Kasumi-1 (cell line): ENCODE results near the gene EEFSEC.

Experiments used
- DNase-seq, 2 experiments: peaks; one replicate each; lab custom pipeline; 2025; lab: John Stamatoyannopoulos, UW

EEFSEC gene

GRCh38 chr3:128447561-128448013, 294.3 kb downstream of the EEFSEC start:
- no peak for DNase-seq

DNA sequence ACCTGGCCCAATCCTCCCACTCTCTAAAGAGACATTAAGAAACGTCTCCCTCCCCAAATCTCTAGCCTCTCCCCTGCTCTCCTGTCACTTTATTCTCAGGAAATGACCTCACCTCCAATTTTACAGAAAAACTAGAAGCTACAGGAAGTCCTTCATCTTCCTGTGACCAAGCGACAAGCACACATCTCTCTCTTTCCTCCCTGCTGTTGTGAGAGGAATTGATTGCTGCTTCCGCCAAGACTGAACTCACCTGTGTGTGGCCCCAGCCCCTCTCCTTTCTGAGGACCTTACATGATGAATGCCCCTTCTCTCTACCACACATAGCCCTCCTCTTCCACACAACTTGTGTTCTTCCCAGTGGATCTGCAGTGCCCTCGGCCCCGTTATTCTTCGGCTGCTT, 295.2 kb downstream of the EEFSEC start:
- DNase-seq, result no peak

GRCh38 chr3:128449111-128449638, 295.9 kb downstream of the EEFSEC start:
- no peak for DNase-seq

DNA sequence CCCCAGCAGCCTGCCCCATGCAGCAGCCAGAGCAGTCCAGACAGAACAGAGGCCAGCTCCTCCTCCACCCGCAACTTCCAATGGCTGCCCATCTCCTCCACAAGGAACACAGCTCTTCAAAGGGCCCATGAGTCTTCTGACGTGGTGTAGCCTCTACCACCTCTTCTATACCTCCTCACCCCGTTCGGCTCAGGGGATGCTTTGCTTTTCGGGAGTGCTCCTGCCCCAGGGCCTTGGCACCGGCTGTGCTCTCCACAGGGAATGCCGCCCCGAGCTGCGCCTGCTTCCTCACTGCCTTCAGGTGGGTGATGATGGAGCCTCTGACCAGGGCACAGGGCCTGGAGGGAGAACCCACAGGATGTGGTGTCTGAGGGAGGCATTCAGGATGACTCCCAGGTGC, 298.8 kb downstream of the EEFSEC start:
- DNase-seq, result no peak

DNA sequence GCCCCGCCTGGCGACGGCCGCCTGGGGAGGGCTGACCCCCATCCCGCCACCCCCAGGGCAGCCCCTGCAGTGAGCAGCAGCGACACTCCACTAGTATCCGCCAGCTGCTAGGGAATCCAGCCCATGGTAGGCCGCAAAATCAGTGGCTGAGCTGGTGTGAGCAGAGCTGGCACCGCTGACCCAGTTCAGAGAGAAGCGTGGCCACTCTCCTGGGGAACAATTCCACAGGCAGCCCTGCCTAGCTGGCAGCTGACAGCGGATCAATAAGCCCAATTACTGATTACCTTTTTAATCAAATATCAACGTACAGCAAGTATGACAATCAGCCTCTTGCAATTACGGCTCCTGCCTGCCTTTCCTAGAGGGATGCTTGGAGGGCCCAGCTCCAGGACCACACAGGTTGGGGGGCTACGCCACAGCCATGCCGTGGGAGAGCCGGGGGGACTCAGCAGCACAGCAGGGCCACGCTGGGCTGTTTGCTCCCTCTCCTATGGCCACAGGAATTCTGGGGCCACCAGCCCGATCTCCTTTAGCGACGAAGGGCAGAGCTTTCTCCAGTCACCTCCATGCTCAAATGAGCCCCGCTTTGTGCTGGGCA, 299.5 kb downstream of the EEFSEC start:
- DNase-seq, result no peak

DNA sequence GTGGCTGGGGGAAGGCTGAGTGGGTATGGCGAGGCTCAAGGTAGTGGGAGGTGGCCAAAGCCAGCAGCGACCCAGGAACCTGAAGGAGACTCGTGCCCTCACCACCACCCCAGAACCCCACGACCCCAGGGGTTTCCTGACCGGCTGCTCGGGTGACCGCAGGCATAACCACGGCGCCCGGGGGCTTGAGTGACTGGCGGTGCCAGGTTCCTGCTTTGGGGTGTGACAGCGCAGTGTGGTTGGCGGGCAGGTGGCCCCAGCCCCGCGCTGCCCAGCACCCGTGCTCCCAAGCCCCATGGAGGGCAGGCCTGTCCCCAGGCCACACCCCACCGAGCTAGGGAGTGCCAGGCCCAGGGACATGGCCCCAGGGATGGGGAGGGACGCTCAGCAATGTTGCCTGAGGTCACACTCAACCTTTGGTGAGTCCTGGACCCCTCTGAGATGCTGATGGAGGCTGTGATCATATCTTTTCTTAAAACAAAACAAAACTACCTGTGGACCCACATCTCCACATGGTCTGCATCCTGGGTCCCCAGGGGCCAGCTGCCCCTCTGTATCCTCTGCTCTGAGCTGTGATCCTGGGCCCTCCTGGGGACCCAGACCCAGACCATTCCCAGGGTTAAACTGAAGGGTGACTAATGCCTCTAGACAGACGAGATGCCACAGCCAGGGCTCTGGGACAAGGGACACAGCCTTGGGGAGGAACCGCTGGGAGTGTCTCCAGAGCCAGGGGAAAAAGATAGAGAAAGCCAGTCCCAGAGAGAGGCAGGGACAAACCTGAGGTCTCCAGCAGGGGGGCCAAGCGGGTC, 300.4 kb downstream of the EEFSEC start:
- DNase-seq, result no peak

- no peak for DNase-seq
Observed at GRCh38 chr3:128454310-128454618, 301.0 kb downstream of the EEFSEC start.

GRCh38 chr3:128455116-128455515, 301.8 kb downstream of the EEFSEC start:
- DNase-seq, result no peak

- no peak for DNase-seq
Observed at GRCh38 chr3:128455786-128456748, 302.8 kb downstream of the EEFSEC start.

- DNase-seq, result no peak
Observed at GRCh38 chr3:128456776-128457715, 303.8 kb downstream of the EEFSEC start.

DNA sequence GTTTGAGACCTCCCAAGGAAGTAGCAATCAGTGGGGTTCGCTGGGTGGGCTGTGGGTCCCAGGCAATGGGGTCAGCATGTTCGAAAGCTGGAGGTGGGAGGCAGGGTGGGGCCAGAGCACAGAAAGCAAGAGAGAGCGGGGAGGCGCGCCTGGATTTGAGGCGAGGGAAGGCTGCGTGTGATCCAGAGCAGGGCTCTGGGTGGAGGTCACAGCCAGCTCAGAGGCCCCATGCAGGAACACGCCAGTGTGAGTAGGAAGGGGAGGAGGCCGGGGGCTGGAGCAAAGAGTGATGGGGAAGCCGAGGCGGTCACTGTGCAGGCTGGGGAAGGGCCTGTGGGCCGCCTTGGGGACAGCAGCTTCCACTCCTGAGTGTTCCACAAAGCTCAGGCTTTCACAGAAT, 304.7 kb downstream of the EEFSEC start:
- DNase-seq, result no peak
